ENCODE data around the gene MEF2C. TPM values are rescaled to one million over a fixed set of nuclear protein-coding genes. Genes with fewer than 3 reads are reported as not detected.

The MEF2C gene
- total RNA-seq, 4 donors from 2014 or later, result 17.3 to 58.0 (median 23.5) TPM

DNA sequence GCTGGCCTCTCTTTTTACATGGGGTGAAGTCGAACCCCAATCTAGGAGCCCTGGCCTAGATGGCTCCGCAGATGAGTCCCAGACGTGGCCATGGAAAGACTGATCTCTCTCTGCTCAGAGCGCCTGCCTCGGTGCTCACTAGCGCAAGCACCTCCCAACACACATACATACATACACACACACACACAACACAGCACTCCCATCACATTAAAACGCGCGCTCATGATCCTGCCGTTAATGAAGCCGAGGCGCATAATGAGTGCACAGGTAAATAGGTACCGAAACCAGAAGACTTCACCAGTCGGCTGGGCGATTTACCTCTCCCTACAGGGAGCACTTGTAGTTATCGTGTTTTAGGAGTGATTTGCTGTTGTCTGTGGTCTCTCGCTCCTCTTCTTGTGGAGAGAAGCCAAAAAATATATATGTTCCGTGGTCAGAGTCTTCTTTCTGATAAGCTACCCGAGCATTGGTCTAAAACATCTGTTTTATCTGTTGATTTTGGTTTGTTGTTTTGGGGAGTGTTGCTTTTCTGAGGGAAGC is 207.7 kb downstream of the MEF2C start:
- no peaks in the 10 kb centered on the region for H3K36me3 ChIP-seq
- H3K27me3 ChIP-seq, result peaks cover 98% of the 10 kb centered on the region
- H3K4me1 ChIP-seq, result peaks cover 8 to 29% (median 25%) of the 10 kb centered on the region in 4 donors
- no peaks in the 10 kb centered on the region for H3K9me3 ChIP-seq
- TF ChIP-seq EP300 (IDR thresholded peaks at IDR 0.05; ENCODE audit: low read depth), result no peak
- TF ChIP-seq, protein P1, sequence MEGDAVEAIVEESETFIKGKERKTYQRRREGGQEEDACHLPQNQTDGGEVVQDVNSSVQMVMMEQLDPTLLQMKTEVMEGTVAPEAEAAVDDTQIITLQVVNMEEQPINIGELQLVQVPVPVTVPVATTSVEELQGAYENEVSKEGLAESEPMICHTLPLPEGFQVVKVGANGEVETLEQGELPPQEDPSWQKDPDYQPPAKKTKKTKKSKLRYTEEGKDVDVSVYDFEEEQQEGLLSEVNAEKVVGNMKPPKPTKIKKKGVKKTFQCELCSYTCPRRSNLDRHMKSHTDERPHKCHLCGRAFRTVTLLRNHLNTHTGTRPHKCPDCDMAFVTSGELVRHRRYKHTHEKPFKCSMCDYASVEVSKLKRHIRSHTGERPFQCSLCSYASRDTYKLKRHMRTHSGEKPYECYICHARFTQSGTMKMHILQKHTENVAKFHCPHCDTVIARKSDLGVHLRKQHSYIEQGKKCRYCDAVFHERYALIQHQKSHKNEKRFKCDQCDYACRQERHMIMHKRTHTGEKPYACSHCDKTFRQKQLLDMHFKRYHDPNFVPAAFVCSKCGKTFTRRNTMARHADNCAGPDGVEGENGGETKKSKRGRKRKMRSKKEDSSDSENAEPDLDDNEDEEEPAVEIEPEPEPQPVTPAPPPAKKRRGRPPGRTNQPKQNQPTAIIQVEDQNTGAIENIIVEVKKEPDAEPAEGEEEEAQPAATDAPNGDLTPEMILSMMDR (IDR thresholded peaks at IDR 0.05), result no peak
- in situ Hi-C loops (cut with MboI; ENCODE audit: low pct_ligation_motif_present in 1 of 4, low pct_unique_long_range_greater_than_20kb in 1 of 4, low sequenced_read_pairs in 3 of 4), result loop anchor here in 1 of 4 donors (25.0 kb wide), 1 partner anchor 1263 kb away; the partner anchor contains the start of gene CCNH
- DNase-seq, result no peak
- H3K4me3 ChIP-seq, result peak overlapping the region in 3 of 4 donors; percentile 27 to 55 (median 34)
- WGBS, 2 donors (ENCODE audit: low coverage in 1 of 2), result 17% methylated on average over 19 of the region's 19 CpGs; no CpG with 5 or more reads in 1 of the 2 donors
- H3K27ac ChIP-seq, result peak overlapping the region in 1 of 4 donors; percentile 29
- intact Hi-C loops (cut with DNase I; ENCODE audit: low total_unique reads), result no loop called here

DNA sequence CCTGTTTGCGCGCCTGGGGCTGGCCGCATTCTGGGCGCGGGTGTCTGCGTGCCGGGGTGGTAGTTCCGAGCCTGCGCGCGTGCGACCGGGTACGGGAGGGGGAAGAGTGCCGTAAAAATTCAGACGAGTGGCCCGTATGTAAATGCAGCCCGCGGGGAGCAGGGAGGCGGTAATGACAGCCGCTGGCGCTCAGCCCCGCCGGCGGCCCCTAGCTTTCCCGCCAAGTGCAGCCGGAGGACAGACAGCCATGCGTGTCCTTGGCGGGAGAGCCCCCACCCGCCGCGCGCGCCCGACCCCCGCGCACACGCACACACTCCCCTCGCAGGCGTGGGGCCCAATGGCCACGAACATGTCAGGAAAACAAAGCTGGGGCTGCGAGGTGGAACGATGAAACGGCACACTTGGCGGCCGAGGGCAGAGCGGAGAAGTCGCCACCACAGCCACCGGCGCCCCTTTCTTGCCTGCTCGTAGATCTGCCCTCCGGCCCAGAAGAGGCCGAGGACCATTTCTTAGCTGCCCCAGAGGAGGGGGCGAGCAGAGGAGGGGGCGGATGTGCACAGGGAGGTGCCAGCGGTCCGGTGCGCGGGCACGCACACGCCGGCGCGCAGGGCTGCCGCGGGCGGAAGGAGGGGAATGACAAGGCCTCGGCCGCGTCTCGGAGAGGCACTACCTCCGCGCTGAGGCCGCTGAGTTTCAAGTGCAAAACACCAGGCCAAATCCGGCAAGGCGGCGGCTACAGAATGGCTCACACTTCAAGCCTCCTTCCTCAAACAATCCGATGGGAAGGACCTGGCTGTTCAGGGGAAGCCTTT is 208.4 kb downstream of the MEF2C start:
- in situ Hi-C loops (cut with MboI; ENCODE audit: low pct_ligation_motif_present in 1 of 4, low pct_unique_long_range_greater_than_20kb in 1 of 4, low sequenced_read_pairs in 3 of 4) (loop anchor here in 3 of 4 donors (25.0 kb wide), 2 partner anchors 537 to 1262 kb away; partner anchors contain the start of gene CCNH (in 1 of the 3)), intact Hi-C loops (cut with DNase I; ENCODE audit: low total_unique reads) (no loop called here)
- H3K4me1 ChIP-seq, result peaks cover 8 to 23% (median 21%) of the 10 kb centered on the region in 4 donors
- no peak for DNase-seq
- H3K27me3 ChIP-seq, result peaks cover 98% of the 10 kb centered on the region
- peak overlapping the region in 3 of 4 donors; percentile 27 to 55 (median 34) for H3K4me3 ChIP-seq
- 4% methylated on average over 34 of the region's 78 CpGs; no CpG with 5 or more reads in 1 of the 2 donors for WGBS, 2 donors (ENCODE audit: low coverage in 1 of 2)
- no peaks in the 10 kb centered on the region for H3K9me3 ChIP-seq
- no peaks in the 10 kb centered on the region for H3K36me3 ChIP-seq
- peak in 2 of 3 donors; percentile 11 to 14 for TF ChIP-seq POLR2AphosphoS5 (IDR thresholded peaks at IDR 0.05)
- TF ChIP-seq EP300 (IDR thresholded peaks at IDR 0.05; ENCODE audit: low read depth), result no peak
- H3K27ac ChIP-seq, result peak overlapping the region in 3 of 4 donors; percentile 16 to 39 (median 39)

DNA sequence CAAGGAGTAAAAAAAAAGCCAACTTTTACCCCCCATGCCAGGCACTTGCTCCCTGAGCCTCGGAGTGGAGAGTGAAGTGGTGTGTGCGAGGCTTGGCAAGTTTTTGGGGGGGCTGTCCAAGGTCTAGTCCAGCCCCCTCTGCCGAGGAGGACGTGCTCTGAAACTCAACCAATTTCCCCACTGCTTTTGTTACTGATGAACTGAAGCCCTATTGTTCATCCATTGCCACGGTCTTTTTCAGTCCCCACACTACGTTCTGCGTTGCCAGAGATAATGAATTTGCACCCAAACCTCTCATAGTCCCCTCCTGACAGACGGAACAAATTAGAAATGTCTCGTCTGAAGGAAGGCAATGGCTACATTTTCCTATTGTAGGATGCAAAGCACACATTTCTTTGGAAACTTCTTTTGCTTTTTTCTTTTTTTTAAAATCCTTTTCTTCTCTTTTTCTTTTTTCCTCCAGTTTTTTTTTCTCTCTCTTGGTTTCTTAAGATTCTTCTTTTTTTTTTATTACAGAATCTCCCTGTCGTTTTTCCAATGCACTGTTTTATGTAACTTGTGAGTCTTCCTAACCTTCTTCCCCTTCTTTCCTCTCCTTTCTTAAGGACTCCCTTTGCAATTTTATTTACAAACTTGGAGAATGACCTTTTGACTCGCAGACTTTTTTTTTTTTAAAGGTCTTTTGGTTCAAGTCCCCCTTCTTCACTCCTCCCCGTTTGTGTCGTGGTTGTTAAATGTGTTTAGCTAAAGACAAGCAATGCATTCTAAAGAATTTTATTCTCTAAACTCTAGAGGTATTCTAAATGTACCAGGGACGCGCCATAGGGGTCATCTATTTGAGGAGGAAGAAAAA is 209.5 kb downstream of the MEF2C start:
- H3K36me3 ChIP-seq, result no peaks in the 10 kb centered on the region
- intact Hi-C loops (cut with DNase I; ENCODE audit: low total_unique reads) (no loop called here), in situ Hi-C loops (cut with MboI; ENCODE audit: low pct_ligation_motif_present in 1 of 4, low pct_unique_long_range_greater_than_20kb in 1 of 4, low sequenced_read_pairs in 3 of 4) (loop anchor here in 2 of 4 donors (25.0 kb wide), 1 partner anchor 536 kb away; no protein-coding TSS in a partner anchor)
- WGBS, 2 donors (ENCODE audit: low coverage in 1 of 2), result 2 to 8% methylated on average over 9 to 15 of the region's 15 CpGs
- H3K27ac ChIP-seq, result no peak overlapping the region
- TF ChIP-seq EP300 (IDR thresholded peaks at IDR 0.05; ENCODE audit: low read depth) (no peak), POLR2AphosphoS5 (IDR thresholded peaks at IDR 0.05) (peak in 1 of 3 donors; percentile 41)
- peaks cover 98% of the 10 kb centered on the region for H3K27me3 ChIP-seq
- no peaks in the 10 kb centered on the region for H3K9me3 ChIP-seq
- H3K4me1 ChIP-seq, result peaks cover 8 to 23% (median 21%) of the 10 kb centered on the region in 4 donors
- peak overlapping the region in 1 of 4 donors; percentile 55 for H3K4me3 ChIP-seq
- DNase-seq, result no peak

DNA sequence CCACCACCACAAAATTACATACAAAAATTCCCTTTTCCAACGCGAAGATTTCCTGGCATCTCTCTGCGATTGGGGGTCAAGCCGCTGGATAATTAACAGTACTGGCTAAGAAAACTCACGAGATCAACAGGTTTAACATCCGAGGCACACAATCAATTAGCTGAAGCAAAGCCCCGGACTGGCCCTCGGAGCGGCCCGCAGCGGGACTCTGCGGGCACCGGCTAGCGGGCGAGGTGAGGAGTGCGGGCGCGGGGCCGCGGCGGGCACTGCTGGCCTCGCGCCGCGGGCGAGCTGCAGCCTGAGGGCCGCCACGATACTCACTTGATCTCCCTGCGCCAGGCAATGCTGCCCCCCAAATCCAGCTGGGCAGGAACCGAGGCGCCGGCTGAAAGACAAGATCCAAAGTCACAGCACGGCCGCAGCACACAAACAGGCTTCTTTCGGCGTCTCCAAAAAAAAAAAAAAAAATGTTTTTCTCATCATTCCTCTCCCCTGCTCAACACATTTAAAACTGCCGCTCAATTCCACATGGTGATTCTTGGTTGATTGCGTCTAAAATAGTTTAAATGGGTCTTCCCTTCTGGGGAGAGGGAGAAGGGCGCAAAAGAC is 210.2 kb downstream of the MEF2C start:
- Histone ChIP-seq H3K4me1 (peaks cover 8 to 23% (median 21%) of the 10 kb centered on the region in 4 donors), H3K27me3 (peaks cover 98% of the 10 kb centered on the region), H3K4me3 (no peak overlapping the region), H3K36me3 (no peaks in the 10 kb centered on the region), H3K27ac (no peak overlapping the region), H3K9me3 (no peaks in the 10 kb centered on the region)
- in situ Hi-C loops (cut with MboI; ENCODE audit: low pct_ligation_motif_present in 1 of 4, low pct_unique_long_range_greater_than_20kb in 1 of 4, low sequenced_read_pairs in 3 of 4) (loop anchor here in 2 of 4 donors (25.0 kb wide), 1 partner anchor 535 kb away; no protein-coding TSS in a partner anchor), intact Hi-C loops (cut with DNase I; ENCODE audit: low total_unique reads) (no loop called here)
- 20 to 21% methylated on average over 10 to 37 of the region's 39 CpGs for WGBS, 2 donors (ENCODE audit: low coverage in 1 of 2)
- TF ChIP-seq POLR2AphosphoS5 (IDR thresholded peaks at IDR 0.05) (no peak), POLR2A (IDR thresholded peaks at IDR 0.05) (no peak), EP300 (IDR thresholded peaks at IDR 0.05; ENCODE audit: low read depth) (no peak)
- TF ChIP-seq, protein P1 (IDR thresholded peaks at IDR 0.05), result no peak
- no peak for DNase-seq
